Adipose tissue (tissue), 3 donors: ENCODE results near the gene ATP6V1D. TPM values are rescaled to one million over a fixed set of nuclear protein-coding genes. Genes with fewer than 3 reads are reported as not detected.
"Not testable (repeated sequence)": the region's sequence is repeated elsewhere in the genome, so short reads cannot be mapped to it uniquely, and the experiment has no call there.

Source experiments
- H3K27ac ChIP-seq: one replicate; pipeline ENCODE4 v1.5.1; 2013; ENCODE audit warnings: low read depth, low read length
- WGBS, 3 donors: extraction: QIAGEN DNeasy Blood & Tissue Kit; methylation state at CpG; one replicate each; pipeline ENCODE4 v1.1.7; 2013; 5-methylcytosine and 5-hydroxymethylcytosine counted together
- polyA plus RNA-seq, 3 donors: library from polyadenylated mRNA; stranded (reverse); fragments of 200-250 nt; gene quantifications; one replicate each; pipeline ENCODE4 v1.2.3, GENCODE V29; 2013
- donor health status: healthy with polysubstance abuse.
- donor health status: Bipolar disorder and iron deficiency.
- donor health status: healthy.

Gene ATP6V1D
- polyA plus RNA-seq: 10 to 100 TPM; 27.5 to 64.4 (median 31.3) TPM

DNA sequence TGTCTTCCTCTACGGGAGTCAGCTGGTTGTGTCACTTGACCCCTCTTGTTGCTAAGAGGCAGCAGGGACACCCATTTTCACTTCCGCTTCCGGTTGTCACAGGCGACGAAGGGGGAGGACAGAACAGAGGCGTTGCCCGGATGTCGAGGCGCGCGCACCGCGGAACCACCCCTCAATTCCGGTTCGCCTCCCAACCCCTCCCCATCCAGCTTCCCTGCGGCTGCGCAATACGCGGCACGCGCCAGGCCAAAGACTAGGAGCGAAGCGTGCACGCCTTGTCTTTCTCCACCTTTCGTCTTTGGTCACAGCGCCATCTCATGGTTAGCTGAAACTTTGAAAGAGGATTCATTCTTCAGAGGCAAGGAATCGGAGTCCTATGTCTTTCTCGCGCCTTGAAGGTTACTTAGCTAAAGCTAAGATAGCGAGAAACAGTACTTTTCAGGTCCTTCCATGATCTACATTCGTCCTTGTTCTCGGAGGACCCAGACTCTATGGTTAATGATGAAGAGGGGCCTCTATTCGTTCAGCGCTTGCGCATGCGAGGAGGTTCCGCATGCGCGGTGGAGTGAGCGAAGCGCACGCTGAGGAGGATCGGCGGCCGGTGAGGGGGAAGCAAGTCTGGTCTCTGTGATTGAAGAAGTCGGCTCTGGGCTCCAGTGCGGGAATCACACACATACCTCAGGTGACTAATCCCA, at the start of gene ATP6V1D, which contains the start of gene EIF2S1:
Gene ATP6V1D, minus strand, starts transcription at position 30 of the 695 bp plus-strand sequence. CDS start 106 bp downstream, outside the sequence.
Gene EIF2S1, plus strand, starts transcription at position 554 of the 695 bp plus-strand sequence. CDS start 4,440 bp downstream, outside the sequence.
- H3K27ac ChIP-seq: peak within 1 kb of the TSS; percentile 84
- 0 to 1% (median 0%) methylated on average over 47 of the region's 47 CpGs for WGBS, 3 donors

DNA sequence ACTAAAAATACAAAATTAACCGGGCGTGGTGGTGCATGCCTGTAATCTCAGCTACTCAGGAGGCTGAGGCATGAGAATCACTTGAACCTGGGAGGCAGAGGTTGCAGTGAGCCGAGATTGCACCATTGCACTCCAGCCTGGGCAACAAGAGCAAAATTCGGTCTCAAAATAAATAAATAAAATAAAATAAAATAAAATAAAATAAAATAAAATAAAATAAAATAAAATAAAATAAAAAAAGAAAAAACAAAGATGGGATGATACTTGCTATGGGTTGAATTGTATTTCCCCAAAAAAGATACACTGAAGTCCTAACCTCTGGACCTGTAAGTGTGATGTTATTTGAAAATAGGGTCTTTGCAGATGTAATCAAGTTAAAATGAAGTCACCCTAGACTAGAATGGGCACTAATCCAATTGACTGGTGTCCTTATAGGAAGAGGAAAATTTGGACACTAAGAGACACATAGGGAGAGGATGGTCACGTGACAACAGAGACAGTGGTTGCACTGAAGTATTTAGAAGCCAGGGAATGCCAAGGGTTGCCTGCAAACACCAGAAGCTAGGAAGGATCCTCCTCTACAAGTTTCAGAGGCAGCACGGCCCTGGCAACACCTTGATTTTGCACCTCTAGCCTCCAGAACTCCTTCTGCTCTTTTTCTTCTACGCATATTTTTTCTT, 48.7 kb upstream of the ATP6V1D start:
- not testable (repeated sequence) for H3K27ac ChIP-seq
- WGBS, 3 donors: 80 to 89% (median 87%) methylated on average over 7 of the region's 7 CpGs

DNA sequence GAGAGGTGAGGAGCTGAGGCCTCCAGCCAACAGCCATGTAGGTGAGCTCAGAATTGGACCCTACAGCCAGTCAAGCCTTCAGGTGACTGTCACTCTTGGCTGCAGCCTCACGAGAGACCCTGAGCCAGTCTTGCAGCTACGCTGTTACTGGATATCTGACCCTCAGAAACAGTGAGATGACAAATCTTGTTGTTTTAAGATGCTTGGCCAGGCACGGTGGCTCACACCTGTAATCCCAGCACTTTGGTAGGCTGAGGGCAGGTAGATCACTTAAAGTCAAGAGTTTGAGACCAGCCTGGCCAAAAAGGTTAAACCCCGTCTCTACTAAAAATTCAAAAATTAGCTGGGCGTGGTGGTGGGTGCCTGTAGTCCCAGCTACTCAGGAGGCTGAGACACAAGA, 46.2 kb upstream of the ATP6V1D start:
- H3K27ac ChIP-seq: no peak overlapping the region
- 92 to 96% (median 94%) methylated on average over 5 of the region's 5 CpGs for WGBS, 3 donors

DNA sequence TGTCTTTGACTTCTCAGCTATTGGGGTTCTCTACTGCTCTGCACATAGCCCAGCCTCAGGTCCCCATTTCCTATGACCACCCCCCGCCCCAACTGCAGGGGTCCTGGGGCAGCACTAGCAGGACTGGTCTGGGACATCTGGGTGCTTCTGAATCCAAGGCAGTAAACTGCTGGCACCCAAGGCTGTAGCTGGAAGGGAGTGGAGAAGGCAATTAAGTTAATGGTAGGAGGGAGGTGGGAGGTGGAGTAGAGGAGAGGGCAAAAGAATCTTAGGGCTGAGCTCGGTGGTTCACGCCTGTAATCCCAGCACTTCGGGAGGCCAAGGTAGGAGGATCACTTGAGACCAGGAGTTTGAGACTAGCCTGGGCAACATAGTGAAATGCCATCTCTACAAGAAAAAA, 40.8 kb upstream of the ATP6V1D start:
- 88 to 95% (median 89%) methylated on average over 4 of the region's 4 CpGs for WGBS, 3 donors

DNA sequence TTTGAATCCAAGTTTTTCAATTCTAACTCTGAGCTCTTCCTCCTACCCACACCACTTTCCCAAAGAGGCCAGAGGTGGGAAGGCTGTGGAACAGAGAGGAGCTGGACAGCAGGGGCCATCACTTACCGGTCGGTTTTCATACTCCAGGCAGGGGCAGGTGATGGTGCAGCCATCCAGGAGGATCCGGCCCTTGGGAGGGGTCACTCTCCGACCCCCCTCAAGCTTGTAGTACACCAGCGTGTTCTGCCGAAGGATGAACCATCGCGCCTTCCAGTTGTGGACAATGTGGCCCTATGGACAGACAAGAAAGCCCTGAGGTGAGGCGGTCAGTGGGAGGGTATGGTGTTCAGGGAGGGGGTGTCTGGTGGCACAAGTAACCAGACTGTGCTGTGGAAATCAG, 37.9 kb upstream of the ATP6V1D start:
- WGBS, 3 donors: 93 to 96% (median 95%) methylated on average over 9 of the region's 9 CpGs
- no peak overlapping the region for H3K27ac ChIP-seq

More for the DNA sequence above, 40.8 kb upstream of the ATP6V1D start:
- H3K27ac ChIP-seq: no peak overlapping the region

DNA sequence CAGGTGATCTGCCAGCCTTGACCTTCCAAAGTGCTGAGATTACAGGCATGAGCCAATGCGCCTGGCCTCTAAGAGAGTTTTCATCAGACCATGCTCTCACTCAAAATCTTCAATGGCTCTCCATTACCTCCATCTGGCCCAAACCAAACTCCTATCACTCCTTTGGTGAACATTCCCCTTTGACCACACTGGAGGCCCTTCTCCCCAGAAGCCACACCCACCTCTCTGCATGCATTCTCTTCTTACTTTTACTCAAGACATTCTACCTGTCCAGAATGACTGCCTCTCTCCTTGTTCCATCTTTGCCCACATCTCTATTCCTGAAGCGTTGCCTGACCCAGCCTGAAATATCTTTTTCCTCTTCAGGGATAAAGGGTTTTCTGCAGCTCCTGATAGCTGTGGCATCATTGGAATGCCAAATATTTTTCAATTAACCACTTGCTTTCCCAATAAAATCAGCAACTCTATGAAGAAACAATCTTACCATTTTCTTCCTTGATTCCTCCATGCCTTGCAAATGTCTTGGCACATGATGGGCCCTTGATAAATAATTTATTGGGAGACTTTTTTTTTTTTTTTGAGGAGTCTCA, 36.9 kb upstream of the ATP6V1D start:
- 69 to 84% (median 82%) methylated on average over 2 of the region's 2 CpGs for WGBS, 3 donors
- H3K27ac ChIP-seq: no peak overlapping the region

DNA sequence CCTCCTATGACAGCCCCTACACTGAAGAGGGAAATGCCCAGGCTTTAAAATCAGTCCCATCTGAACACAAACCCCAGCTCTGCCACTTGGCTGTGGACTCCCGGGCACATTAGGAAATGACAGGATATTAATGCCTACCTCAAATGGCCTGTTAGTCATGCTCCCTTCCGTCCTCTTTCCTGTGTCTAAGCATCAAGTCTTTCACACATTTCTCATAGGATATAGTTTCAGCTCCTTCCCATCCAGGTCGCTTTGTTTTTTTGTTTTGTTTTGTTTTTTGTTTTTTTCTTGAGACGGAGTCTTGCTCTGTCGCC, 36.2 kb upstream of the ATP6V1D start:
- 64 to 84% (median 77%) methylated on average over 5 of the region's 5 CpGs for WGBS, 3 donors
- no peak overlapping the region for H3K27ac ChIP-seq

DNA sequence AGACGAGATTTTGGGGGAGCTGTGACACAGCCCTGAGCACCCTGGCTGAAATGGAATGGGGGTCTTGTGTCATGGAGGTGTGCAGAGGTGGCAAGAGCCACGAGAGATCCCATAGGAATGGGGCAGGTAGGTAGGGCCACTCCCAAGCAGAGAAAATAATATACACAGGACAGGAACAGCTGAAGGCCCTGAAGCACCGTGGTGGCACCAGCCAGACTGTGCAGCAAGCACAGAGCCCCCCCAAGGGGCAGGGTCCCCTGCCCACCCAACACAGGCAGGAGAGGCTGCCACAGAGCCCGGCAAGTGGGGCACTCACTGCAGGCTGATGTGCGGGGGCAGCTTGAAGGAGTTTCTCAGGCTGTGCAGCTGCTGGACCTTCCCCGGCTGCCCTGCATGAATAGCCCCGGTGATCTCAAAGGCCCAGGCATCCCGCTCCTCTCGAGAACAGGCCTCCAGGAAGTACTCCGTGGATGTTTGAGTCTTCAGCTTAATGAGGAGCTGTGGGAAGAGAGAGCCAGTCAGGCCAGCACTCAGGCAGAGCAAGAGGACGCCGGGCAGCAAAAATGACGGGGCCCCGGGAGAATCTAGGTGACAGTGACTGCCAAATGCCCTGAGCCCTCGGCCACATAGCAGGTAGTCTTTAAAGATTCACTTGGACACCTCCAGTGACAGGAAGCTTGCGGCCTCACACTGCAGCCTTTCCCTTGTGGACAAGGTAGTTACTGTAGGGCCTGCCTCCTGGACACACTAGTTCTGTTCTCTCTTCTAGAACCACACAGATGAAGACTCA, 35.7 kb upstream of the ATP6V1D start:
- 76 to 80% (median 76%) methylated on average over 16 of the region's 16 CpGs for WGBS, 3 donors
- H3K27ac ChIP-seq: no peak overlapping the region

DNA sequence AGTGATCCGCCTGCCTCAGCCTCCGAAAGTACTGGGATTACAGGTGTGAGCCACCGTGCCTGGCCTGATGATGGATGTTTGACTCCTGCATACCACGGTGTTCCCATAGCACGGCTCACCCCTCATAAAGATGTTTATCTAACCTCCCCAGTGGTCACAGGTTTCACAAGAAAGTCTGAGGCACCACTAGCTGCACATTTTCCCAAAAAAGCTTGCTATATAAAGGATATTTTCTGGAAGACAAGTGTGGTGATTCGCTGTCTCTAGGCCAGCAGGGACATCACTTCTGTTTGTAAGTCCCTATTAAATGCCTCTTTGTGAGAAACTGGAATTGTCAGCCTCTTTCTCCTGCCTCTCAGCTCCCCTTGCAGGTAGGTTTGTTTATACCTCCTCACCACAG, 34.1 kb upstream of the ATP6V1D start:
- 67 to 71% (median 67%) methylated on average over 6 of the region's 6 CpGs for WGBS, 3 donors
- no peak overlapping the region for H3K27ac ChIP-seq

DNA sequence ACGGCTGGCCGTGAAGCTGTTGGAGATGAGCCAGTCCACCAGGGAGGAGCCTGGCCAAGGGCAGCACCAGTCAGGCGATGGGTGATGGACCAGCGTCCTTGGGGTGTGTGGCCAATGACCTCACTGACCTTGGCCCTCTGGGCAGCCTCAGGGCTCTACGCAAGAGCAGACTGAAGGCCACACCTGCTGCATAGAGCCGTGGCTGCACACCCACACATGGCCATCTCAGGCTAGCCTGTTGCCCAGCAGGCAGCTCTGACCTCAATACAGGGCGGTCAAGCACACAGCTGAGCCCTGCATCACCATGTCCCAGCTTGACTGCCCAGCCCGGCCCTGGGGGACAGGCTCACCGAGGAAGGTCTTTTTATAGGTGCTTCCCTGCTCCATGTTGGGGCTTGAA, 33.2 kb upstream of the ATP6V1D start:
- 71 to 87% (median 82%) methylated on average over 9 of the region's 9 CpGs for WGBS, 3 donors
- H3K27ac ChIP-seq: no peak overlapping the region

DNA sequence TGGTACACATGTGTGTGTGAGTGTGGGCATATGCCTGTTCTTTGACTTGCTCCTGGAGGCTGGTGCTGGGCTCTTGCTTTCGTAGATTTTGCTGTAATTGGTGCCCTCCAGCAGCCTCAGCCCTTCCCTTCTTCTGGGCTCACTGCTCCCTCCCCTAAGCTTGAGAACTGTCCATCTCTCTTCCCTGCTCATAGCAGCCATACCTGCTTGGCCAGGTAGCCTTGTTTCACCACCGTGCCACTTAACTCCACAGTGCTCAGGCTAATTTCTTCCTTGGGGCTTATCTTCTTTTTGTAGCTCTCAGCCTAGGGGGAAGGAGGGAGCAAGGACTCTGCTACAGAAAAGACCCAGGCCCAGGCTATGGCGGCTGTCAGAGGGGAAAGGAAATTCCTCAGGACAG, 32.5 kb upstream of the ATP6V1D start:
- 71 to 84% (median 76%) methylated on average over 3 of the region's 3 CpGs for WGBS, 3 donors
- H3K27ac ChIP-seq: no peak overlapping the region

DNA sequence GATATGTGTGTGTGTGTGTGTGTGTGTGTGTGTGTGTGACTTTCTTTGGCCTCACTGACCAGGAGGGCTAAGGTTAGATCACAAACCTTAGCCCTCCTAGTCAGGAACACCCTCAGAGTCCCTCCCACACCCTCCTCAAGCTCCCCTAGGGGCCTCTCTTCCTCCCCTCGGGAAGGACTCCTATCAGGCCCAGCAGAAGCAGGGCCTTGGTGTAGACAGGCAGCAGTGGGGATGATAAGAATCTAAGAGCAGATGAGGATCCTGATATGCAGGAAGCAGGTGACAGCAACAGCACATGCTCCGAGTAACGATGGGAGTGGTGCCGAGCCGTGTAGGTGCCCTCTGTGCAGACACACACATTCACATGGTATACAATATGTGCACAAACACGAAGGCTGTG, 31.7 kb upstream of the ATP6V1D start:
- 46 to 65% (median 49%) methylated on average over 6 of the region's 6 CpGs for WGBS, 3 donors
- H3K27ac ChIP-seq: no peak overlapping the region

DNA sequence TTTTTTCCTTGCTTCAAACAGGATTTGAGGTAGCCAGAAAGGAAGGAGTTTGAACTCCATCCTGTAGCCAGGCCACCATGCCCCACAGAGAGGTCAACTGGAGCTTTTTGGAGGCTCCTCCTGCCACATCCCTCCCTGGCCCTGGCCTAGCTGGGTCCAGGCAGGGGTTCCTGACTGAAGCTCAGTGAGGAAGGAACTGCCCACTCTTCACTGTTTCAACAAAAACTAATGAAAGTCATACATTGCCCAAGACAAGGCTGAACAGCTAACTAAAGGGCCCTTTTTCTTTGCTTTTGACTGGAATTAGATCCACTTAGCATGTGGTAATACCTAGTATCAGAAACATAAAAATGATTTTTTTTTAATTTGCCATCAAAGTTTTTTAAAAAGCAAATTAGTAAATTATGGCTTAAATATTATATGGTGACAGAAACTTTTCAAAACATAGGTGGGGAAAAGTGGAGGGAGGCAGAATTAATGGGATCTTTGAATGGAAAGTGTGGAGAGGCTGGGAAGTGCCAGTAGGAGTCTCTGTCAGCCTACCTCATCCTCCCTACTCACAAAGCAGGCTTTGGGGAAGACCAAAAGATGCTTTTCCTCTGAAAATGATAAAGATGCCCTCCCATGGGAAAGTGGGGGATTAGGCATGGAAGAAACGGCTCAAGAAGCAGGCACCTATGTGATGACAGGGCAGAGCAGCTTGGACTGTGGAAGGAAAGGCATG, 30.4 kb upstream of the ATP6V1D start:
- H3K27ac ChIP-seq: no peak overlapping the region
- WGBS, 3 donors: 55 to 86% (median 80%) methylated on average over 1 of the region's 1 CpG

DNA sequence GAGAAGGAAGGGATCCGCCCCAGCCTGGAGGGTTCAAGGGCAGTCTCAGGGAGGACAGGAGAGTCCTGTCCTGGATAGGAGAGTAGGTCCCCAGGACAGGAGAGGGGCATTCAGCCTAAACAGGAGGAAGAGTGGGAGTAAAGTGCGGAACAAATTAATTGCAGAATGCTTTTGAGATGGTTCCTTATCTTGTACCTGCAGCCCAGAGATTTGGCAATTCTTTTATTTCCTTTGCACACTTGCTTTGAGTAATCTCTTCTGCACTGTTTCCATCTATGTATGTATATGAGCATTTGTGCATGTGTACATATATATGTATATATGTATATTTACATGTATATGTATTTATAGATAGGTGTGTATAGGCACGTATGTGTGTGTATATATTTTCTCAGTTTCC, 29.7 kb upstream of the ATP6V1D start:
- 62 to 84% (median 71%) methylated on average over 3 of the region's 3 CpGs for WGBS, 3 donors
- H3K27ac ChIP-seq: no peak overlapping the region

DNA sequence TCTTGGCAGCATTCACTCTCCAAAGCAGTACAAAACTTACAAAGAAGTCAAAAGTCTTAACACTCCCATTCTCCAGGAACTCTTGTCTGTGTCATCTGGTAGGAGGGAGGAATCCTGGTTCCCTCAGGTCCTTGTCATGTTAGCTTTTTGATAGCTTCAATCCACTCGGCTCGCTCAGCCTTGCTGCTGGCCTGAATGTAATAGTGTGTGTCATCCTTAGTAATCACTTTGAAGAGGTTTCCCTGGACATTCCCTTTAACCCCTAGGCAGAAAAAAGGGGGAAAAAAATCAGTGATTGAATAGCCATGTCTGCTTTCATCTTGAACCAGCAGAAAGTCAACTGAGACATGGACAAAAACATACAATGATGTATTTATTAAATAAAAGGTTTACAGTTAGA, 27.6 kb upstream of the ATP6V1D start:
- WGBS, 3 donors: 74 to 82% (median 75%) methylated on average over 2 of the region's 2 CpGs
- H3K27ac ChIP-seq: no peak overlapping the region

DNA sequence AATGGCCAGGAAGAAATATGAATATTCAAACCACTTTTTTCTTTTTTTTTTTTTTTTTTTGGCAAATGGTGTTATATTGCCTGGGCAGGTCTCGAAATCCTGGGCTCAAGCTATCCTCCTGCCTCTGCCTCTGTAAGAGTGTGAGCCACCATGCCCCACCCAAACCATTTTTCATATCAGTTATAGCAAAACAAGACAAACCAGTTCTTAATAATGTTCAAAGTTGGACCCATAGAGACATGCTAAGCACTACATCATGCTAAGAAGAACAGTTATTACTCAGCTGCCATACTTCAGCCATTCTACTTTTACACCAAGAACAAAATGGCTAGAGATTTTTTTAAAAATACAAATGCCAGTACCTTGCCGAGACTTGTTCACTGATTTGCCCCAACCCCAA, 26.0 kb upstream of the ATP6V1D start:
- no peak overlapping the region for H3K27ac ChIP-seq
- 85 to 97% (median 91%) methylated on average over 2 of the region's 2 CpGs for WGBS, 3 donors

DNA sequence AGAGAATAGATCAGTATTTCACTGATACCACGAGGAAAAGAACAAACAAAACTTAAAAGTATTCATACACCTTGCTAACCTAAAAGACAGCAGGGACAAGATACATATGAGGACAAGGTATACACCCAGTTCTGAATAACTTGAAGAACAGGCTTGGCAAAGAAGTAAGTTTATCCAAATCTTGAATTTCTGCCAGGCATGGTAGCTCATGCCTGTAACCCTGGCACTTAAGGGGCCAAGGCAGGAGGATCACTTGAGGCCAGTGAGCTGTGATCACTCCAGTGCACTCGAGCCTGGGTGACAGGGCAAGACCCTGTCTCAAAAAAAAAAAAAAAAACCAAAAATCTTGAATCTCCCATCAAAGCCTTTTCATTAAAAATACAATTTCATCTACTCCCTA, 25.5 kb upstream of the ATP6V1D start:
- 64 to 86% (median 86%) methylated on average over 2 of the region's 2 CpGs for WGBS, 3 donors
- no peak overlapping the region for H3K27ac ChIP-seq

DNA sequence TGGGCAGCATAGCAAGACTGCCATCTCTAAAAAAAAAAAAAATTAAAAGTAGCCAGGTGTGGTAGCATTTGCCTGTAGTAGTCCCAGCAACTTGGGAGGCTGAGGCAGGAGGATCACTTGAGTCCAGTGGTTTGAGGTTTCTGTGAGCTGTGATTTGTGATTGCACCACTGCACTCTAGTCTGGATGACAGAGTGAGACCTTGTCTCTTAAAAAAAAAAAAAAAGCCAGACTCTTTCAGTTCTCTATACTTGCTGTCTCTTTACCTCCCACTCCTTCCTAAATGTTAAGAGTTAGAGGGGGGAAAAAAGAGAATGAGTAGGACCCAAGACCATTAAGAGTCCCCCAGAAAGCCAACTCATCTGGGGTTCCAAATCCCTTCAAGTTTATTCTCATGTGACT, 18.3 kb upstream of the ATP6V1D start:
- H3K27ac ChIP-seq: no peak overlapping the region
